Activated CD8-positive, alpha-beta memory T cell treated with anti-CD3 and anti-CD28 coated beads for 24 hours (primary cell): Measurements from ENCODE around the gene TAP2.
"Not testable (repeated sequence)": the region's sequence is repeated elsewhere in the genome, so short reads cannot be mapped to it uniquely, and the experiment has no call there.

Source experiments
- DNase-seq: peaks from one replicate; pipeline ENCODE4 v3.0.0-alpha.2; 2020

Gene TAP2

DNA sequence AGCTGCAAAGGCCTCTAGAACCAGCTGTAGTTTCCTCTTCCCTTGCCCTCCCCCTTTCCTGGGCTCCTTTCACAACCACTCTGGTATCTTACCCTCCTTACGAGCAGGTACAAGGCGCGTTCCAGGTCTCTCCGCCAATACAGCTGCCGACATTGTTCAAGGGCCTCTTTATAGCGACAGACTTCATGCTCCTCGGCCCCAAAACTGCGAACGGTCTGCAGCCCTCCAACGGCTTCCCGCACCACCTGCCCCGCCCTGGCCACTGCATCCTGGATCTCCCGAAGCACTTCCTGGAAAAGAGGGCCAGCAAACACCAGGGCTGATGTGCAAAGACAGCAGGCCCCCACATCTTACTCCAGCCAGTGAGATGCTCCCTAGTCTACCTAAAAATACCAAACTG lies 6.0 kb downstream of the TAP2 start:
- DNase-seq: no peak

GRCh38 chr6:32830936-32831335 lies 7.6 kb downstream of the TAP2 start:
- DNase-seq: no peak

DNA sequence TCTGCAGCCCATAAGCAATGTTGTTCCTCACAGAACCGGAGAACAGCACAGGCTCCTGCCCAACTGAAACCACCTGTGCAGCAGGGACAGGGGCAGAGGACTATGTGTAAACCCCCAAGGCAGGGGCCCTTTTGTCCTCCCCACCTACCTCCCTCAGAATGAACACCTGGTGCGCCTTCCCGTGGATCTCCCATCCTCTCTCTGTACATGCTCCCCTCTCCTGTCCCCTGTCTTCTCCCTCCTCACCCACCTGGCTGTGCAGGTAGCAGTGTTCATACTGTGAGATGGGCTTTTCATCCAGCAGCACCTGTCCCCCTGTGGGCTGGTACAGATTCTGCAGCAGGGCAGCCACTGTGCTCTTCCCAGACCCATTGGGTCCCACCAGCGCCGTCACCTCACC lies 8.5 kb downstream of the TAP2 start:
- DNase-seq: no peak

DNA sequence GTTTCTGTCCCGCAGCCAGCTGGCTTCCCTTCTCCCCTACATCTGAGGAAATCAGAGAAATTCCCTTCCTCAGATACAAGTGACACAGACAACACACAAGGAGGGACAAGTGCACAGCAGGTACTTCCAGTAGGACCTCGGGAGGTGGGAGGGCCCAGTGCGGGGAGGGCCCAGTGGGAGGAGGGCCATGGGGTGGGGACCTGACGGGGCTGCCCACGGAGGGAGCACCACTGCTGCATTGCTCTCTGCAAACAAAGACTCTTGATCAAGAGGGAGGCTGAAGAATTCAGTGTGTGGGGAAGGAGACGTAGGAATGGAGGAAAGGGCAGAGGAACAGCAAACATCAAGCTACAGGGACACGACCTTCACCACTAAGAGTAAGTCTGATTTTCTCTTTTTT lies 9.0 kb downstream of the TAP2 start:
- DNase-seq: no peak

GRCh38 chr6:32827025-32827424 lies 11.5 kb downstream of the TAP2 start:
- DNase-seq: no peak

DNA sequence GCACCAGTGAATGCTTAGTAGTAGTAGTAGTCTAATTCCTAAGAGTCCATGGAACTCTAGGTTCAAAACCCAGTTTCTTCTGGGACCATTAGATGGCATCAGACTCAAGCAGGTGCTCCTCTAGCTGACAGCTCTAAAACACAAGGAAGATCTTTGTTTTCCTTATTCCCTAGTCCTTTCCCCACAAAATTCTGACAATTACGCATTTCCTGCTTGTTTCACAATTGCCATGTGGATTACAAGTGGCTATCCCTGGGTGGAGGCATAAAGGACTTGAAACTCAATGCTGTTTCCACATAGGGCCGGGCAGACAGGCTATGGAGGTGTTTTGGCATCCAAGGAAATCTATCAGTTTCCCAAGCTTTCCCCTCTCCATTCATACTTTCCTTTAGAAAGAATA lies 12.6 kb downstream of the TAP2 start:
- no peak for DNase-seq

DNA sequence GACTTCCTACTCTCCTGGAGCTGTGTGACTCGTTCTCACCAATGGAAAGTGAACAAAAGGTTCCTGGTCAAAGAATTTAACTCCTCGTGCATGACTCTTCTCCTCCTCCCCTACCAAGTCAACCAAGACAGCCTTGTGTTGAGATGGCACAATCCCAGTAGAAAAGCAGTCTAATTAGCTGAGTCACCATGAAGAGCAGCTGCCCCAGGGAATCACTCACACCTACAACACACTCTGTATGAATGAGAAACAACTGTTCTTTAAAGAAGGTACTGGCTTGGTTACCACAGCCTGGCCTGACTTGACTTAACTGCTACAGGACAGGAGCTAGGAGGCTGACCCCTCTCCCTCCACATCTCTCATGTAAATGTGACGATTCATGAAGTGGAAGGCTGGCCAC lies 18.8 kb downstream of the TAP2 start:
- DNase-seq: no peak

- DNase-seq: no peak
Observed at GRCh38 chr6:32818867-32819266, 19.7 kb downstream of the TAP2 start.

DNA sequence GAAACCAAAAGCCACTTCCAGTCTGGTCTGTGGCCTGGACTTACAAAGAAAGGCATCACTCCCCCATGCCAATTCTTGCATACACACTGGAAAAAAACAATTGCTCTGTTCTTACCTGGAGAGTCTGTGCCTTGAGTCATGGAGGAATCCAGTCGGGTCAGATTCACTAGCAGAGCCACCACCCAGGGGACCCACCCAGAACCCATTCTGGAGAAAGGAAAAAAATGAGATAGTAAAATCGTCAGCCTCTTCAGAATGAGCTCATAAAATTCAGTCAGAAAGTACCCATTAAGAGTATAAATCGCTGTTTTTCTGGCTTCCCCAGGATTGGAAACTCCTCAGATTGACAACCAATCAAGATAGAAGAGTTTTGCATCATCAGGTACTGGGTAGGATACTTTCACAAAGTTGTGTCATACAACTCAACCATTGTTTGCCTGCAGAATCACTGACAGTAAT lies 21.8 kb downstream of the TAP2 start, which contains the start of gene HLA-DOB:
Gene HLA-DOB, minus strand, starts transcription at position 257 of the 459 bp plus-strand sequence. Its CDS starts 51 bp downstream, at position 206.
- DNase-seq: no peak

- DNase-seq: no peak
Observed at GRCh38 chr6:32815996-32816395, 22.5 kb downstream of the TAP2 start.

DNA sequence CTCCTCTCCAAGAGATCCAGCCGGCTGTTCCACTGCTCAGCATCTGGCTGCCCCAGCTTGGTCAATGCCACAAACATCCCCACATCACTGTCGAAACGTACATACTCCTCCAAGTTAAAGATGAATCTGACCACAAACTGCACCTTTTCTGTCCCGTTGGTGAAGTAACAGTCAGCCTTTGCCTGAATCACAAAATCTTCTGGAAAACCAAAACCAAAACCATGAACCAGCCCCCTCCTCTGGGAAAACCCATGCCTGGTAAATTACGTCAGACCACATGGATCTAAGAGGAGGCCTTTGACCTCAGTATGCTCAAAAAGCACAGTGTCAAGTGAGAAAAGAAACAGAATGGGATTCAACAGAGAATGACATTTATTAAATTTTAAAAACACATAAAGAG lies 23.4 kb downstream of the TAP2 start:
- no peak for DNase-seq

DNA sequence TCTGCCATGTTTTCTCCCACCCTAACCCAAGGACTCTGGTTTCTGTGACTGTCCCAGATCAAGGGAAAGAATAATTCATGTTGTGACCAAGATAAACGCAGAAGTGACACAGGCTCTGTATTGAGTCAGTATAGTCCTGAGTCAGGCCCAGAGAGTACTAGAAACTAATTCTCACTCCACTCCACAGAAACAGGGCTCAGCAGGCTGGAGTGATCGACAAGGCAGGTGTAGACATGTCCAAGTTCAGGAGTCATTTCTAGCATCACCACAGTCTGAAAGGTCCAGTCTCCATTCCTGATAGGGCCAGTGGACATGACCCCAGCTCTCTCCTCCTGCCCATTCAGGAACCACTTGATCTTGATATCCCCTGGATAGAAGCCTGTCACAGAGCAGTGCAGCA lies 24.4 kb downstream of the TAP2 start:
- DNase-seq: no peak

GRCh38 chr6:32809171-32809570 lies 29.4 kb downstream of the TAP2 start:
- no peak for DNase-seq

GRCh38 chr6:32807020-32807580 lies 31.4 kb downstream of the TAP2 start:
- DNase-seq: no peak

DNA sequence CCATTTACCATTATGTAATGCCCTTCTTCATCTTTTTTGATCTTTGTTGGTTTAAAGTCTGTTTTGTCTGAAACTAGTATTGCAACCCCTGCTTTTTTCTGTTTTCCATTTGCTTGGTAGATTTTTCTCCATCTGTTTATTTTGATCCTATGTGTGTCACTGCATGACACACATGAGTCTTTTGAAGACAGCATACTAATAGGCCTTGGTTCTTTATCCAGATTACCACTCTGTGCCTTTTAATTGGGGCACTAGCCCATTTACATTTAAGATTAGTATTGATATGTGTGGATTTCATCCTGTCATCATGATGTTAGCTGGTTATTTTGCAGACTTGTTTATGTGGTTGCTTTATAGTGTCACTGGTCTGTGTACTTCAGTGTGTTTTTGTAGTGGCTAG lies 33.1 kb downstream of the TAP2 start:
- not testable (repeated sequence) for DNase-seq

DNA sequence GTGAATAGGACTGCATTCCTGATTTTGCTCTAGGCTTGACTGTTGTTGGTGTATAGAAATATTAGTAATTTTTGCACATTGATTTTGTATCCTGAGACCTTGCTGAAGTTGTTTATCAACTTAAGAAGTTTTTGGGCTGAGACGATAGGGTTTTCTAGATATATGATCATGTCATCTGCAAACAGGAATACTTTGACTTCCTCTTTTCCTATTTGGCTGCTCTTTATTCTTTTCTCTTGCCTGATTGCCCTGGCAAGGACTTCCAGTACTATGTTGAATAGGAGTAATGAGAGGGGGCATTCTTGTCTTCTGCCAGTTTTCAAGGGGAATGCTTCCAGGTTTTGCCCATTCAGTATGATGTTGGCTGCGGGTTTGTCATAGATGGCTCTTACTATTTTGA lies 35.1 kb downstream of the TAP2 start:
- no peak for DNase-seq

DNA sequence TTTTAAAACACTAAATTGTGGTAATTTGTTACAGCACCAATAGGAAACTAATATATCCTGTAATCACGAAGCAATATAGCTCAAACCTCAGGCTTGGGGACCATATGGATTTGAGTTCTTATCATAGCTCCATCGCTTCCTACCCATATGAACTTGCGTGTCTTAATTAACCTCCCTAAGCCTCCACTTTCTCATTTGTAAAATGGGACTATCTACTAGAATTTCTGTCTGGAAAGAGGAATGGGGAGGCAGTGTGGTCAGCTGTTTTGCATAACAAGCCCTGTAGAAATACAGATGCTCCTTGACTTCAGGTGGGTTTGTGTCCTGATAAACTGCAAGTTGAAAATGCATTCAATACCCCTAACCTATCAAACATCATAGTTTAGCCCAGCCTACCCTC lies 38.8 kb downstream of the TAP2 start:
- no peak for DNase-seq

DNA sequence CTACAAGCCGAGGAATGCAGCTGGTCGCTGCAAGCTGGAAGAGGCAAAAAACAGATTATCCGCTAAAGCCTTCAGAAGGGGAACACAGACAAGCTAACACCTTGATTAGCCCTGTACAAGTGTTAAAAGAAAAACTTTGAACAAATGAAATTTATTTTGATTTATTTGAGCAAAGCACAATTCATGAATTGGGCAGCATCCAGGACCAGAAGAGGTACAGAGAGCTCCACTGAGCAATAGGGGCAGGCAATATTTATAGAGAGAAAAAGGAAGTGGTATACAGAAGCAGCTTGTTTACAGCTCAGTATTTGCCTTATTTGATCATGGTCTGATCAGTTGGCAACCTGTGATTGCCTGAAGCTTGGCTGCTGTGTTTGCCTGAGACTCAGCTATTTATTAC lies 39.4 kb downstream of the TAP2 start:
- no peak for DNase-seq

GRCh38 chr6:32796848-32797776 lies 41.4 kb downstream of the TAP2 start:
- DNase-seq: peak; percentile 96

DNA sequence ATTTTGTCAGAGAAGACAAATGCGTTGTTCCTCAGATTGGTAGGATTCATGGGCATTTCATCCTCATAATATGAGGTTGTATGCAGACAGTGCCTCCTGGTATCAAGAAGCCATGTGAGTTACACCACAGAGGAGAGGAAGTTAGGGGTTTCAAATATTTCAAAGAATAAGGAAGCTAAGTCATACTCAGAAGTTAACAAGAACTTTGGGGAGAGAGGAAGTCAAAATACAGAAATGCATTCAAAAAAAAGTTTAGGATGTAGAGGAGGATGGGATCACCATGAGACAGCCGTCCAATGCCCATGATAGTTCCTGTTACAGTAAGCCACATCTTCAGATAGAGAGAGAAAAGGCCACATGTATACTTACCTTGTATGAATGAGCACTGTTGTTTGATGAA lies 44.0 kb downstream of the TAP2 start:
- no peak for DNase-seq

DNA sequence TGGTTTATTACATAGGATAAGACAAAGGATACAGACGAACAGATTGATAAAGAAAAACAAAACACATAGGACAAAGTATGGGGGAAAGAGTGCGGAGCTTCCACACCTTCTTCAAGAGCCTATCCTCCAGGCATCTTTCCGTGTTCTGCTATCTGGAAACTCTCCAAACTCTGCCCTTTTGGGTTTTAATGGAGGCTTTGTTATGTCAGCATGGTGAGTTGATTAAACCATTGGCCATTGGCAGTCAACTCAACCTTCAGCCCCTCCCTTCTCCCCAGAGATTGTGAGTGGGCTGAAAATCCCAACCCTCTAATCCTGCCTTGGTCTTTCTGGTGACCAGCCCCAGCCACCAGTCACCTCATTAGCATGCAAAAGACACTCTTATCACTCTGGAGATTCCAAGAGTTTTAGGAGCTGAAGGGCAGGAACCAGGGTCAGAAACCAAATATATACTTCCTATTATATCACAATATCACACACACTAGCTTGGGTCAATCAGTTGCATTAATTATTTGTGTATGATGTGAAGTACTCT lies 45.6 kb downstream of the TAP2 start:
- DNase-seq: no peak

DNA sequence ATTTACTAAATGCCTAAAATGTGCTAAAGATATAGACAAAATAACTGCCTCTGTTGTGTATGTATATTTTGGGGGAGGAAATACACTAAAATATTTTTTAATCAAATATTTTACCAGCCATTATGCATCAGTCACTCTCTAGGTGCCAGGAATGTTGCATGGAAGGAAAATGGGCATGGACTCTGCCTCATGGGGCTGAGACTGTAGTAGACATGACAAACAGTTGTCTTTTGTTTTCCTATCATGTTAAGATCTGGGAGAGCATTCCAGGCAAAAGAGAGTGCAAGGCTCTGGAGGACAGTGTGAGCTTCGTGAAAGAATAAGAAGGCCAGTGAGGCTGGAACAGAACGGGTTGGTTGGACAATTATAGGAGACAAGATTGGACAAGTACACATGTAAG lies 48.2 kb downstream of the TAP2 start:
- DNase-seq: no peak
